A549 (cell line): Measurements from ENCODE around the gene BNIPL. TPM values are rescaled to one million over a fixed set of nuclear protein-coding genes. Genes with fewer than 3 reads are reported as not detected.

Experiments
- ATAC-seq, 2 experiments: fragments of 200-7000 bp in 1 of 2; fragments of >200 bp in 1 of 2; cut with Nextera tagmentation in 1 of 2; cut with Tn5 transposase in 1 of 2; 3 replicates each; pipeline versions ENCODE4 v1.8.0 to v1.9.1; 2018 to 2020; ENCODE audit warnings: mild to moderate bottlenecking in 1 of 2, moderate library complexity in 1 of 2
- CTCF ChIA-PET: fragments of 300-600 bp; sonication (Branson Sonifier 250); formaldehyde crosslinking; extraction: SDS; loops from one replicate; lab custom pipeline; 2021; ENCODE audit warnings: antibody characterized with exemption, inconsistent platforms; lab: Yijun Ruan, JAX
- POLR2A ChIA-PET: fragments of 350-600 bp; formaldehyde crosslinking; extraction: SDS; loops from one replicate; lab custom pipeline; 2021; ENCODE audit warnings: antibody characterized with exemption, inconsistent platforms; lab: Yijun Ruan, JAX
- DNase-seq, 2 experiments: peaks; one replicate each; pipeline versions ENCODE4 v3.0.0 to v3.0.0-alpha.2; 2011 to 2016; ENCODE audit warnings: low read depth in 1 of 2, low spot score in 1 of 2
- FAIRE-seq: peaks from 2 replicates; lab custom pipeline; 2011; peaks lifted over from hg19 to GRCh38; lab: Jason Lieb, UNC
- H3K27ac ChIP-seq, 2 experiments: fragments of >200 bp; sonication (Bioruptor Twin); formaldehyde crosslinking; 3 replicates each; pipeline ENCODE4 v1.5.1; 2016 to 2017
- H3K4me1 ChIP-seq: fragments of >200 bp; sonication (Bioruptor Twin); formaldehyde crosslinking; 3 replicates; pipeline ENCODE4 v1.6.1; 2016
- H3K4me2 ChIP-seq: fragments of >200 bp; sonication (Bioruptor Twin); formaldehyde crosslinking; 3 replicates; pipeline ENCODE4 v1.6.1; 2016
- H3K4me3 ChIP-seq: fragments of >200 bp; sonication (Bioruptor Twin); formaldehyde crosslinking; 3 replicates; pipeline ENCODE4 v1.5.1; 2016
- H3K9me3 ChIP-seq: fragments of >200 bp; sonication (Bioruptor Twin); formaldehyde crosslinking; 3 replicates; pipeline ENCODE4 v1.6.1; 2016
- ATOH8 ChIP-seq: fragments of 250-450 bp; sonication (Bioruptor Pico); IDR thresholded peaks from 2 replicates; pipeline ENCODE4 v1.5.0; 2020; ENCODE audit warnings: low read depth, mild to moderate bottlenecking, moderate library complexity
- BCL3 ChIP-seq: fragments of >200 bp; sonication (Bioruptor Twin); formaldehyde crosslinking; IDR thresholded peaks from 3 replicates; pipeline ENCODE4 v1.6.1; 2016
- CBX8 ChIP-seq: fragments of 200-600 bp; sonication (generic); IDR thresholded peaks from 2 replicates; pipeline ENCODE4 v1.6.1; 2016
- CEBPB ChIP-seq, 2 experiments: fragments of >200 bp in 1 of 2; sonication (Bioruptor Twin) in 1 of 2; formaldehyde crosslinking in 1 of 2; IDR thresholded peaks; 2 replicates each; pipeline ENCODE4 v1.6.1; 2012 to 2016
- E2F6 ChIP-seq: IDR thresholded peaks from 2 replicates; pipeline ENCODE4 v1.6.1; 2012; ENCODE audit warnings: low read depth, borderline replicate concordance
- EHMT2 ChIP-seq: fragments of 200-600 bp; sonication (generic); IDR thresholded peaks from 2 replicates; pipeline ENCODE4 v1.6.1; 2016; ENCODE audit warnings: antibody characterized with exemption, low read depth, mild to moderate bottlenecking, moderate library complexity
- ESRRA ChIP-seq: fragments of 150-350 bp; IDR thresholded peaks from 2 replicates; pipeline ENCODE4 v1.6.1; 2014; ENCODE audit warnings: mild to moderate bottlenecking, low read length, borderline replicate concordance
- GATA3 ChIP-seq: IDR thresholded peaks from 2 replicates; pipeline ENCODE4 v1.6.1; 2012; ENCODE audit warnings: borderline replicate concordance
- HDAC2 ChIP-seq: fragments of 200-600 bp; sonication (generic); IDR thresholded peaks from 2 replicates; pipeline ENCODE4 v1.6.1; 2016
- HOXB13 ChIP-seq: fragments of 250-450 bp; sonication (Bioruptor Pico); IDR thresholded peaks from 2 replicates; pipeline ENCODE4 v1.5.0; 2020; ENCODE audit warnings: low read depth, mild to moderate bottlenecking, moderate library complexity
- HOXB5 ChIP-seq: fragments of 250-450 bp; sonication (Bioruptor Pico); IDR thresholded peaks from 2 replicates; pipeline ENCODE4 v1.5.0; 2020; ENCODE audit warnings: mild to moderate bottlenecking, moderate library complexity
- JUN ChIP-seq, 2 experiments: fragments of >200 bp; sonication (Bioruptor Twin); formaldehyde crosslinking; IDR thresholded peaks; 2 replicates in 1 of 2; 3 replicates in 1 of 2; pipeline ENCODE4 v1.6.1; 2016 to 2017
- JUNB ChIP-seq: fragments of >200 bp; sonication (Bioruptor Twin); formaldehyde crosslinking; IDR thresholded peaks from 2 replicates; pipeline ENCODE4 v1.6.1; 2016
- KDM1A ChIP-seq: fragments of 200-600 bp; sonication (generic); IDR thresholded peaks from 2 replicates; pipeline ENCODE4 v1.6.1; 2016; ENCODE audit warnings: low read depth, mild to moderate bottlenecking
- MAFK ChIP-seq: fragments of 450-650 bp; IDR thresholded peaks from 2 replicates; pipeline ENCODE4 v1.6.1; 2014; ENCODE audit not compliant: partially characterized antibody
- MYC ChIP-seq: IDR thresholded peaks from 2 replicates; pipeline ENCODE4 v1.6.1; 2012; ENCODE audit warnings: mild to moderate bottlenecking, inconsistent platforms, low read length, improper control_type of control experiment, borderline replicate concordance
- RAD21 ChIP-seq, 2 experiments: fragments of >200 bp in 1 of 2; sonication (Bioruptor Twin) in 1 of 2; formaldehyde crosslinking in 1 of 2; IDR thresholded peaks in 1 of 2; conservative IDR thresholded peaks in 1 of 2; 2 replicates in 1 of 2; 3 replicates in 1 of 2; pipeline ENCODE4 v1.6.1; 2012 to 2018; ENCODE audit warnings: inconsistent platforms in 1 of 2
- RCOR1 ChIP-seq: fragments of 150-350 bp; IDR thresholded peaks from 2 replicates; pipeline ENCODE4 v1.6.1; 2014; ENCODE audit warnings: antibody characterized with exemption, low read length, low read depth
- REST ChIP-seq: fragments of 200-600 bp; sonication (generic); IDR thresholded peaks from 2 replicates; pipeline ENCODE4 v1.6.1; 2016; ENCODE audit warnings: antibody characterized with exemption, mild to moderate bottlenecking, moderate library complexity
- SMC3 ChIP-seq: fragments of >200 bp; sonication (Bioruptor Twin); formaldehyde crosslinking; IDR thresholded peaks from 3 replicates; pipeline ENCODE4 v1.6.1; 2018; ENCODE audit warnings: inconsistent platforms
- TP53 ChIP-seq: fragments of 250-450 bp; sonication (Bioruptor Pico); IDR thresholded peaks from 2 replicates; pipeline ENCODE4 v1.5.0; 2021; ENCODE audit warnings: mild to moderate bottlenecking, moderate library complexity
- USF2 ChIP-seq: fragments of 450-650 bp; IDR thresholded peaks from 2 replicates; pipeline ENCODE4 v1.6.1; 2014; ENCODE audit warnings: antibody characterized with exemption
- ZC3H11A ChIP-seq: fragments of 450-650 bp; IDR thresholded peaks from 2 replicates; pipeline ENCODE4 v1.6.1; 2014; ENCODE audit warnings: antibody characterized with exemption, mild to moderate bottlenecking
- ZSCAN20 ChIP-seq: fragments of 250-450 bp; sonication (Bioruptor Pico); IDR thresholded peaks from 2 replicates; pipeline ENCODE4 v1.8.0; 2022; ENCODE audit warnings: mild to moderate bottlenecking, moderate library complexity
- WGBS: methylation state at CpG from one replicate; pipeline ENCODE4 v1.1.6; 2017; ENCODE audit errors: missing lambda C conversion rate; 5-methylcytosine and 5-hydroxymethylcytosine counted together
- polyA plus RNA-seq, 4 experiments: library from polyadenylated mRNA; depleted of rRNA in 3 of 4; stranded (reverse); fragments of >200 nt; fragmentation: RNase III in 1 of 4; extraction: RNeasy Plus Mini Kit Qiagen cat#74134 plus additional on column Dnase treatment in 1 of 4; gene quantifications; 2 replicates in 3 of 4; 3 replicates in 1 of 4; pipeline ENCODE4 v1.2.3, GENCODE V29; 2011 to 2017

BNIPL gene
- polyA plus RNA-seq, 2 of the 4 experiments (the other 2 are of a cell fraction), result 0.22 to 0.30 TPM

GRCh38 chr1:151009206-151009587, 27.2 kb upstream of the BNIPL start:
- no peak for TF ChIP-seq EHMT2
- no peak for TF ChIP-seq ESRRA
- TF ChIP-seq HOXB5 (CRISPR knock-in tag), result no peak
- DNase-seq (no peak), FAIRE-seq (no peak), ATAC-seq (no peak)
- H3K27ac ChIP-seq, result peak overlapping the region; percentile 92 to 95
- H3K4me2 ChIP-seq, result peak overlapping the region; percentile 90
- ChIA-PET CTCF (interaction anchor here (1.1 to 1.6 kb wide), 4 partner anchors 22 to 51 kb away, joined by 3 to 4 read pairs (median 3); partner anchors contain the start of genes C1orf56, CDC42SE1 and MLLT11), POLR2A (no interaction called here)
- H3K9me3 ChIP-seq, result no peaks in the 10 kb centered on the region
- H3K4me3 ChIP-seq, result peak overlapping the region; percentile 88
- 66% methylated on average over 3 of the region's 3 CpGs for WGBS
- H3K4me1 ChIP-seq, result peaks cover 53% of the 10 kb centered on the region

GRCh38 chr1:151009674-151010345, 26.6 kb upstream of the BNIPL start:
- Histone ChIP-seq H3K4me1 (peaks cover 53% of the 10 kb centered on the region), H3K9me3 (no peaks in the 10 kb centered on the region), H3K4me3 (no peak overlapping the region), H3K27ac (no peak overlapping the region), H3K4me2 (peak overlapping the region; percentile 90)
- ATAC-seq, result no peak
- no peak for FAIRE-seq
- CTCF ChIA-PET, result interaction anchor here (0.6 to 1.6 kb wide), 7 partner anchors 17 to 616 kb away, joined by 3 to 4 read pairs (median 3); partner anchors contain the start of genes C1orf56, CDC42SE1 and MLLT11
- 85% methylated on average over 8 of the region's 8 CpGs for WGBS
- POLR2A ChIA-PET, result no interaction called here
- no peak for TF ChIP-seq RCOR1
- TF ChIP-seq CEBPB (IDR thresholded peaks at IDR 0.05), result no peak
- TF ChIP-seq E2F6, result no peak
- no peak for TF ChIP-seq MAFK
- no peak for TF ChIP-seq TP53
- no peak for TF ChIP-seq HDAC2
- TF ChIP-seq, all 56 proteins: peak for 0
- DNase-seq, result no peak

GRCh38 chr1:151010346-151010726, 26.1 kb upstream of the BNIPL start:
- ATAC-seq (no peak), DNase-seq (no peak), FAIRE-seq (no peak)
- Histone ChIP-seq H3K4me1 (peaks cover 53% of the 10 kb centered on the region), H3K4me3 (no peak overlapping the region), H3K4me2 (no peak overlapping the region), H3K9me3 (no peaks in the 10 kb centered on the region), H3K27ac (no peak overlapping the region)
- ChIA-PET CTCF (interaction anchor here (0.6 to 1.6 kb wide), 4 partner anchors 17 to 615 kb away, joined by 3 to 4 read pairs (median 4); partner anchors contain the start of gene C1orf56), POLR2A (no interaction called here)
- 81% methylated on average over 3 of the region's 3 CpGs for WGBS
- TF ChIP-seq RAD21 (conservative IDR thresholded peaks at IDR 0.05 in 1 of 2, IDR thresholded peaks at IDR 0.05 in 1 of 2), result no peak
- no peak for TF ChIP-seq CBX8
- no peak for TF ChIP-seq JUN (IDR thresholded peaks at IDR 0.05)
- TF ChIP-seq KDM1A, result no peak
- no peak for TF ChIP-seq SMC3
- no peak for TF ChIP-seq REST
- TF ChIP-seq BCL3, result no peak
- TF ChIP-seq HOXB5 (CRISPR knock-in tag), result no peak
- TF ChIP-seq ZSCAN20 (CRISPR knock-in tag), result no peak
- TF ChIP-seq E2F6, result no peak
- TF ChIP-seq MYC, result no peak
- TF ChIP-seq ATOH8 (CRISPR knock-in tag), result no peak
- no peak for TF ChIP-seq HOXB13
- TF ChIP-seq ZC3H11A, result no peak
- no peak for TF ChIP-seq USF2
- no peak for TF ChIP-seq JUNB
- TF ChIP-seq GATA3, result no peak
